Measurements from ENCODE around the gene IGSF23.

- no peak for TF ChIP-seq TAF1 (IDR thresholded peaks at IDR 0.05; ENCODE audit: borderline replicate concordance, low read depth, low read length)
- no peak for TF ChIP-seq POLR2A (IDR thresholded peaks at IDR 0.05; ENCODE audit: low read depth, low read length)
These were observed 48.5 kb downstream of the IGSF23 start for GRCh38 chr19:44661904-44662303.
